ENCODE results near the gene ZNF609.

Gene ZNF609

GRCh38 chr15:64697911-64698369, 237.6 kb downstream of the ZNF609 start:
- H3K36me3 ChIP-seq (ENCODE audit: control insufficient read depth, insufficient read depth, low read length), result peaks cover 54% of the 10 kb centered on the region
- no peaks in the 10 kb centered on the region for H3K27me3 ChIP-seq (ENCODE audit: control insufficient read depth, insufficient read depth, low read length)
- H3K9me3 ChIP-seq (ENCODE audit: control insufficient read depth, insufficient read depth, low read length), result no peaks in the 10 kb centered on the region
- H3K4me3 ChIP-seq (ENCODE audit: low read depth, low read length), result no peak overlapping the region
- peak overlapping the region; percentile 29 for H3K27ac ChIP-seq (ENCODE audit: low read depth, low read length)
- no peak overlapping the region for H3K9ac ChIP-seq (ENCODE audit: low read depth, low read length)
- peaks cover 61% of the 10 kb centered on the region for H3K4me1 ChIP-seq (ENCODE audit: control insufficient read depth, insufficient read depth, low read length)

GRCh38 chr15:64698823-64699222, 238.4 kb downstream of the ZNF609 start:
- Histone ChIP-seq H3K4me1 (ENCODE audit: control insufficient read depth, insufficient read depth, low read length) (peaks cover 67% of the 10 kb centered on the region), H3K27ac (ENCODE audit: low read depth, low read length) (peak overlapping the region; percentile 99), H3K27me3 (ENCODE audit: control insufficient read depth, insufficient read depth, low read length) (no peaks in the 10 kb centered on the region), H3K9me3 (ENCODE audit: control insufficient read depth, insufficient read depth, low read length) (no peaks in the 10 kb centered on the region), H3K36me3 (ENCODE audit: control insufficient read depth, insufficient read depth, low read length) (peaks cover 49% of the 10 kb centered on the region), H3K4me3 (ENCODE audit: low read depth, low read length) (peak overlapping the region; percentile 74), H3K9ac (ENCODE audit: low read depth, low read length) (peak overlapping the region; percentile 88; the same call in 1 of the 2 replicates)

GRCh38 chr15:64699751-64700388, 239.5 kb downstream of the ZNF609 start:
- Histone ChIP-seq H3K4me3 (ENCODE audit: low read depth, low read length) (peak overlapping the region; percentile 74), H3K36me3 (ENCODE audit: control insufficient read depth, insufficient read depth, low read length) (peaks cover 46% of the 10 kb centered on the region), H3K27me3 (ENCODE audit: control insufficient read depth, insufficient read depth, low read length) (no peaks in the 10 kb centered on the region), H3K4me1 (ENCODE audit: control insufficient read depth, insufficient read depth, low read length) (peaks cover 68% of the 10 kb centered on the region), H3K9ac (ENCODE audit: low read depth, low read length) (peak overlapping the region; percentile 88), H3K27ac (ENCODE audit: low read depth, low read length) (peak overlapping the region; percentile 99), H3K9me3 (ENCODE audit: control insufficient read depth, insufficient read depth, low read length) (no peaks in the 10 kb centered on the region)

- Histone ChIP-seq H3K27ac (ENCODE audit: low read depth, low read length) (peak overlapping the region; percentile 99), H3K9ac (ENCODE audit: low read depth, low read length) (peak overlapping the region; percentile 88), H3K4me3 (ENCODE audit: low read depth, low read length) (peak overlapping the region; percentile 74)
These were observed 240.7 kb downstream of the ZNF609 start for GRCh38 chr15:64701051-64701450.

DNA sequence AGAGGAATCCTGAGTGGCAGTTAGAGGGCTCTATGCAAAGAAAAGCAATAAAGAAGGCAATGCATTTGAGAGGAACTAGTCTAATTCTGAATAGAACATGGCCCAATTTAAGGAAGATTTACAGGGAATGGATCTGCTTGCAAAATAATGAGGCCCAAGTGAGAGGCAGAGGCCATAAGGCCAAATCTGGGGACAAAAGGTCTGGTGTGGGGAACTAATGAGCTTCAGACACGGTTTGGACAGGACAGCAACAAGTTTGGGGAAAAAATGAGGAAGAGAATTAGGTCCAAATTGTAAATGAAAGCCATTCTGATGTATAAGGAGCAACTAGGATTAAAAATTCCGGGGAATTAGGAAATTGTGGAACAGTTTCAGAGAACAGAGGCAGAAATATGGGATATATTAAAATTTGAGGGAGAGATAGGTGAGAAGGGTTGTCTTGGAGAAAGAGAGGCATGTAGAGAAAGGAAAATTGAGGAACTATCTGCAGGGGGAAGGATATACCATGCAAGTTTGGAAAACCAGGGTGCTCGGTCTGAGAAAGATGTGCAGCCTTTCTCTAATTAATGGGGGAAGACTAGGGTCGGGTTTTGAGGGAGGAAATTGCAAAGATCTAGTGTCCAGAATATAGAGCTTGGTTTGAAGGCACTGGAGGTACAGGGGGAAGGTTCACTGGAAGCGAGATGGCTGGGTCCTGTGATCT, 241.3 kb downstream of the ZNF609 start:
- peaks cover 54% of the 10 kb centered on the region for H3K4me1 ChIP-seq (ENCODE audit: control insufficient read depth, insufficient read depth, low read length)

More at GRCh38 chr15:64701051-64701450, 240.7 kb downstream of the ZNF609 start:
- H3K36me3 ChIP-seq (ENCODE audit: control insufficient read depth, insufficient read depth, low read length), result peaks cover 36% of the 10 kb centered on the region
- H3K27me3 ChIP-seq (ENCODE audit: control insufficient read depth, insufficient read depth, low read length), result no peaks in the 10 kb centered on the region
- no peaks in the 10 kb centered on the region for H3K9me3 ChIP-seq (ENCODE audit: control insufficient read depth, insufficient read depth, low read length)
- H3K4me1 ChIP-seq (ENCODE audit: control insufficient read depth, insufficient read depth, low read length), result peaks cover 58% of the 10 kb centered on the region

DNA sequence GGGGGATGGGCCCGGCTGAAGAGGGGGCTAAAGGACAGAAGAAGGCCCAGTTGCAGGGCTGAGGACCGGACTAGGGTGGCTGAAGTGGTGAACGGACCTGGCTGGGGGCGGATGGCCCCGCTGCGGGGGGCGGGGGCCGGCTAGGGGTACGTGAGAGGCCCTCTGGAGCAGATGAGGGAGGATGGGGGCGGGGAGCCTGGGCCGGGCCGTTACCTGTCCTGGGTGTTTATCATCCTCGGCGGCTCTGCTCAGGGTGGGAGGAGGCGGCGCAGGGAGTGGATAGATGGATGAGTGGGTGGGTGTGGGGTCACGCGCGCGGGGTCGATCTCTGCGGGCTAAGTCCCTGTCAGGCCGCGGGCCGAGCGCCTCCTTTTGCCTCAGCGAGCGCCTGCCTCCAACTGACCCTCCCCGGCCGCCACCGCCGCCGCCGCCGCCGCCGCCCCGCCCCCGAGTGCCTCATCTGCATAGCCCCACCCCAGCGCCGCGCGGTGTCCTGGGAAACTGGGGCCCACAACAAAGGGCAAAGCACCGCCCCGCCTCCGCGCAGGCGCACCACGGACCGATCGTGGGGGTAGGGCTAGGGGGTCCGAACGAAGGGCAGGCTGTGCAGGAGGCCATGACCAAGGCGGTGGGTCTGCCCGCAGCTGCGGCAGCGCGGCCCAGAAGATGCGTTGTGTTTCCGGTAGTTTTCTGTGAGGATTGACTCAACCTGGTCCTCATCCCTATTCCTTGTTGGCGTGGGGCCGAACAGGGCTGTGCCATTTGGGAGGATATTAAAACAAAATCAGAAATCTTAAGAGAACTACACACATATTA, 242.6 kb downstream of the ZNF609 start:
- peaks cover 25% of the 10 kb centered on the region for H3K36me3 ChIP-seq (ENCODE audit: control insufficient read depth, insufficient read depth, low read length)
- no peaks in the 10 kb centered on the region for H3K9me3 ChIP-seq (ENCODE audit: control insufficient read depth, insufficient read depth, low read length)
- H3K9ac ChIP-seq (ENCODE audit: low read depth, low read length), result peak overlapping the region; percentile 88
- H3K27me3 ChIP-seq (ENCODE audit: control insufficient read depth, insufficient read depth, low read length), result no peaks in the 10 kb centered on the region
- H3K27ac ChIP-seq (ENCODE audit: low read depth, low read length), result peak overlapping the region; percentile 99
- peak overlapping the region; percentile 74 for H3K4me3 ChIP-seq (ENCODE audit: low read depth, low read length)
- H3K4me1 ChIP-seq (ENCODE audit: control insufficient read depth, insufficient read depth, low read length), result peaks cover 44% of the 10 kb centered on the region

More for the DNA sequence above, 241.3 kb downstream of the ZNF609 start:
- Histone ChIP-seq H3K9me3 (ENCODE audit: control insufficient read depth, insufficient read depth, low read length) (no peaks in the 10 kb centered on the region), H3K4me3 (ENCODE audit: low read depth, low read length) (peak overlapping the region; percentile 74), H3K27ac (ENCODE audit: low read depth, low read length) (peak overlapping the region; percentile 99), H3K9ac (ENCODE audit: low read depth, low read length) (peak overlapping the region; percentile 88), H3K27me3 (ENCODE audit: control insufficient read depth, insufficient read depth, low read length) (no peaks in the 10 kb centered on the region), H3K36me3 (ENCODE audit: control insufficient read depth, insufficient read depth, low read length) (peaks cover 36% of the 10 kb centered on the region)

DNA sequence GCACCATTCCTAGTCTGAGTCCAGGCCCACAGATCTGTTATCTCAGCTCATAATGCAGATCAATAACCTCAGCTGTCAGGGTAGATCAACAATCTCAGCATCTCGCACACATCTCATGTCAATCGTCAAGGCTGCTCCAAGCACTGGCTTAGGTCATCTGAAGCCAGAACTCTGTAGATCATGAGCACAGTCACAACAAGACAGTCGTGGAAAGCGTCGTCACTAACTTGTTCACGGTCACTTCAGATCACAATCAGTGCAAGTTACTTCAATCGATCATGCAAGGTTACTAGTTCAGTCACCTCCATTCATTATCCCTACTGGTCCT, 243.2 kb downstream of the ZNF609 start:
- peak overlapping the region; percentile 51 for H3K9ac ChIP-seq (ENCODE audit: low read depth, low read length)
- H3K27ac ChIP-seq (ENCODE audit: low read depth, low read length), result peak overlapping the region; percentile 90
- H3K27me3 ChIP-seq (ENCODE audit: control insufficient read depth, insufficient read depth, low read length), result no peaks in the 10 kb centered on the region
- no peaks in the 10 kb centered on the region for H3K9me3 ChIP-seq (ENCODE audit: control insufficient read depth, insufficient read depth, low read length)
- H3K4me1 ChIP-seq (ENCODE audit: control insufficient read depth, insufficient read depth, low read length), result peaks cover 38% of the 10 kb centered on the region
- H3K36me3 ChIP-seq (ENCODE audit: control insufficient read depth, insufficient read depth, low read length), result peaks cover 23% of the 10 kb centered on the region
- H3K4me3 ChIP-seq (ENCODE audit: low read depth, low read length), result peak overlapping the region; percentile 53

GRCh38 chr15:64705006-64705405, 244.6 kb downstream of the ZNF609 start:
- peak overlapping the region; percentile 14 for H3K27ac ChIP-seq (ENCODE audit: low read depth, low read length)
- no peak overlapping the region for H3K4me3 ChIP-seq (ENCODE audit: low read depth, low read length)
- H3K36me3 ChIP-seq (ENCODE audit: control insufficient read depth, insufficient read depth, low read length), result peaks cover 26% of the 10 kb centered on the region
- H3K27me3 ChIP-seq (ENCODE audit: control insufficient read depth, insufficient read depth, low read length), result no peaks in the 10 kb centered on the region
- no peak overlapping the region for H3K9ac ChIP-seq (ENCODE audit: low read depth, low read length)
- H3K9me3 ChIP-seq (ENCODE audit: control insufficient read depth, insufficient read depth, low read length), result no peaks in the 10 kb centered on the region
- peaks cover 24% of the 10 kb centered on the region for H3K4me1 ChIP-seq (ENCODE audit: control insufficient read depth, insufficient read depth, low read length)

GRCh38 chr15:64706011-64706911, 245.9 kb downstream of the ZNF609 start:
- Histone ChIP-seq H3K27ac (ENCODE audit: low read depth, low read length) (no peak overlapping the region), H3K9me3 (ENCODE audit: control insufficient read depth, insufficient read depth, low read length) (no peaks in the 10 kb centered on the region), H3K4me3 (ENCODE audit: low read depth, low read length) (no peak overlapping the region), H3K4me1 (ENCODE audit: control insufficient read depth, insufficient read depth, low read length) (peaks cover 14% of the 10 kb centered on the region), H3K27me3 (ENCODE audit: control insufficient read depth, insufficient read depth, low read length) (no peaks in the 10 kb centered on the region), H3K36me3 (ENCODE audit: control insufficient read depth, insufficient read depth, low read length) (peaks cover 28% of the 10 kb centered on the region), H3K9ac (ENCODE audit: low read depth, low read length) (no peak overlapping the region)

DNA sequence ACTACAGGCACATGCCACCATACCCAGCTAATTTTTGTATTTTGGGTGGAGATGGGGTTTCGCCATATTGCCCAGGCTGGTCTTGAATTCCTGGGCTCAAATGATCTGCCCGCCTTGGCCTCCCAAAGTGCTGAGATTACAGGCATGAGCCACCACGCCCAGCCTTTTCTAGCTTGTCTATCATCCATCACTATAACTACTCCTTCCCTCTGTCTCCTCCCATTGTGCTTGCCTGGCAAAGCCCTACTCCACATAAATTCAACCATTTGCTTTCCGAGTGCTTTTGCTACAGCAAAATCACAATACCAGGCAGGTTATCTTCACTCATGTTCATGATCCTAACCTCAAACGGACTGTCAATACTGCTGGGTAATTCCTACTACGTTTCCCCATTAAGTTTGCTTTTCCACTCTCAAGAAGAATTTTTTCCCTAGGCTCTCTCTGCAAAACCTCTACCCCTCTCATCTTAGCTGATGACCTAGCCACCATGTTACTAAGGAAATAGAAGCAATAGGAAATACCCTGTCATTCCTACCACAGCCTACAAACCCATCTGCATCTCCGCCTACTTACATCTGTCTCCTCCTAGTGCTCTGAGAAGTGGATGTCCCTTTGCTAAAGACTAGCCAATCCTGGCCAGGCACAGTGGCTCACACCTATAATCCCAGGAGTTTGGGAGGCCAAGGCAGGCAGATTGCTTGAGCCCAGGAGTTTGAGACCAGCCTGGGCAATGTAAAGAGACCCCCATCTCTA, 250.5 kb downstream of the ZNF609 start:
- no peaks in the 10 kb centered on the region for H3K27me3 ChIP-seq (ENCODE audit: control insufficient read depth, insufficient read depth, low read length)
- H3K9me3 ChIP-seq (ENCODE audit: control insufficient read depth, insufficient read depth, low read length), result no peaks in the 10 kb centered on the region
- no peaks in the 10 kb centered on the region for H3K4me1 ChIP-seq (ENCODE audit: control insufficient read depth, insufficient read depth, low read length)
- no peak overlapping the region for H3K9ac ChIP-seq (ENCODE audit: low read depth, low read length)
- H3K4me3 ChIP-seq (ENCODE audit: low read depth, low read length), result no peak overlapping the region
- no peak overlapping the region for H3K27ac ChIP-seq (ENCODE audit: low read depth, low read length)
- peaks cover 45% of the 10 kb centered on the region for H3K36me3 ChIP-seq (ENCODE audit: control insufficient read depth, insufficient read depth, low read length)

All from HUES48 (cell line).